ENCODE data around the gene MYO1B.

The MYO1B gene

GRCh38 chr2:191363267-191363666 lies 118.1 kb downstream of the MYO1B start:
- TF ChIP-seq FOXP2 (optimal IDR thresholded peaks at IDR 0.05; ENCODE audit: borderline replicate concordance, extremely low read depth, extremely low read length, insufficient read depth), result no peak
- no peak for TF ChIP-seq POLR2AphosphoS5 (IDR thresholded peaks at IDR 0.05; ENCODE audit: low read depth, low read length)
- TF ChIP-seq SIN3A (IDR thresholded peaks at IDR 0.05; ENCODE audit: borderline replicate concordance, insufficient read depth, low read length), result no peak
- no peak for TF ChIP-seq REST (IDR thresholded peaks at IDR 0.05; ENCODE audit: insufficient read depth in 1 of 2, low read depth in 2 of 2, low read length in 2 of 2)
- no peak for TF ChIP-seq TAF1 (IDR thresholded peaks at IDR 0.05; ENCODE audit: borderline replicate concordance, insufficient read depth, low read length)

GRCh38 chr2:191365089-191365488 lies 119.9 kb downstream of the MYO1B start:
- TF ChIP-seq FOXP2 (optimal IDR thresholded peaks at IDR 0.05; ENCODE audit: borderline replicate concordance, extremely low read depth, extremely low read length, insufficient read depth), result no peak
- TF ChIP-seq REST (IDR thresholded peaks at IDR 0.05; ENCODE audit: insufficient read depth in 1 of 2, low read depth in 2 of 2, low read length in 2 of 2), result no peak
- no peak for TF ChIP-seq POLR2AphosphoS5 (IDR thresholded peaks at IDR 0.05; ENCODE audit: low read depth, low read length)
- no peak for TF ChIP-seq SIN3A (IDR thresholded peaks at IDR 0.05; ENCODE audit: borderline replicate concordance, insufficient read depth, low read length)
- TF ChIP-seq TAF1 (IDR thresholded peaks at IDR 0.05; ENCODE audit: borderline replicate concordance, insufficient read depth, low read length), result no peak

GRCh38 chr2:191366199-191366598 lies 121.0 kb downstream of the MYO1B start:
- TF ChIP-seq POLR2AphosphoS5 (IDR thresholded peaks at IDR 0.05; ENCODE audit: low read depth, low read length) (no peak), REST (IDR thresholded peaks at IDR 0.05; ENCODE audit: insufficient read depth in 1 of 2, low read depth in 2 of 2, low read length in 2 of 2) (no peak), SIN3A (IDR thresholded peaks at IDR 0.05; ENCODE audit: borderline replicate concordance, insufficient read depth, low read length) (no peak), FOXP2 (optimal IDR thresholded peaks at IDR 0.05; ENCODE audit: borderline replicate concordance, extremely low read depth, extremely low read length, insufficient read depth) (no peak)

- no peak for TF ChIP-seq FOXP2 (optimal IDR thresholded peaks at IDR 0.05; ENCODE audit: borderline replicate concordance, extremely low read depth, extremely low read length, insufficient read depth)
- no peak for TF ChIP-seq REST (IDR thresholded peaks at IDR 0.05; ENCODE audit: insufficient read depth in 1 of 2, low read depth in 2 of 2, low read length in 2 of 2)
Measured at GRCh38 chr2:191369034-191369433, 123.8 kb downstream of the MYO1B start.

- TF ChIP-seq REST (IDR thresholded peaks at IDR 0.05; ENCODE audit: insufficient read depth in 1 of 2, low read depth in 2 of 2, low read length in 2 of 2), result no peak
- no peak for TF ChIP-seq TAF1 (IDR thresholded peaks at IDR 0.05; ENCODE audit: borderline replicate concordance, insufficient read depth, low read length)
- TF ChIP-seq SIN3A (IDR thresholded peaks at IDR 0.05; ENCODE audit: borderline replicate concordance, insufficient read depth, low read length), result no peak
- TF ChIP-seq FOXP2 (optimal IDR thresholded peaks at IDR 0.05; ENCODE audit: borderline replicate concordance, extremely low read depth, extremely low read length, insufficient read depth), result no peak
- no peak for TF ChIP-seq POLR2AphosphoS5 (IDR thresholded peaks at IDR 0.05; ENCODE audit: low read depth, low read length)
Measured at GRCh38 chr2:191374366-191374765, 129.2 kb downstream of the MYO1B start.
